GM13976 (cell line): Measurements from ENCODE around the gene TJP3.
A peak's percentile ranks its signal among the peaks of the same experiment; 100 is the strongest.

Source experiments
- DNase-seq: peaks from one replicate; pipeline ENCODE4 v3.0.0; 2012; ENCODE audit warnings: low spot score
- in situ Hi-C: fragments of 300-500 bp; cut with MboI; formaldehyde crosslinking; loops from one replicate; pipeline ENCODE4 v1.12.0; 2022; ENCODE audit warnings: low sequenced_read_pairs, mixed read lengths, inconsistent platforms; ENCODE audit not compliant: unreplicated experiment
- TF ChIP-seq, protein P1 (sequence below): IDR thresholded peaks from 2 replicates; pipeline ENCODE4 v1.5.1; 2012; ENCODE audit warnings: borderline replicate concordance, mild to moderate bottlenecking; ENCODE audit not compliant: insufficient read depth; ENCODE audit errors: extremely low read depth, missing control alignments, control extremely low read depth

Gene TJP3

DNA sequence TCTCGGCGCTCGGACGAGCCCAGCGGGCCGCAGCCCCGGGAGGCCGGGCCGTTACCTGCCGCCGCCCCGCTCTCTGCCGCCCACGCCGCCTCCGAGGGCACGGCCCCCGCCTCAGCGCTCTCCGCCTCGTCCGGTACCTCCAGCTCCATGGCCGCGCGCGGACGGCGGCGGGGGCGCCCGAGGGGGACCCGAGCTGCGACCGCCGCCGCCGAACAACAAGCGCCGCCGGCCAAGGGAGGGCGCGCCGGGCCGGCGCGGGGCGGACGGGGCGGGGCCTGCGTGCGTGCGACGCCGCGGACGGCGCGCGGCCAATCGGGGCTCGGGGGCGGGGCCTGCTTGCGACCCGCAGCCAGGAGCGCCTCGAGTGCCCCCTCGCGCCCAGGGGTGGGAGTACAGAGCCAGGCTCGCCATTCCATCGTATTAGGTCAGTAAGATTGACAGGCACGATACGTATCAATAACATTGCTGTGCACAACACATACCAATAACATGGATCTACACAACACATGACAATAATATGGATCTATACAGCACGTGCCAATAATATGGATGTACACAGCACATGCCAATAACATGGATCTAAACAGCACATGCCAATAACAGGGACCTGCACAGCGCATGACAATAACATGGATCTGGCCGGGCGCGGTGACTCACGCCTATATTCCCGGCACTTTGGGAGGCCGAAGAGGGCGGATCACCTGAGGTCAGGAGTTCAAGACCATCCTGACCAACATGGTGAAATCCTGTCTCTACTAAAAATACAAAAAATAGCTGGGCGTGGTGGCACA is 7.7 kb upstream of the TJP3 start, which contains the start of gene PIP5K1C:
TSS of gene PIP5K1C (minus strand) at position 227 of the 791 bp plus-strand sequence. CDS start at position 149, 78 bp downstream.
- in situ Hi-C loops = loop anchor here (10.0 kb wide), 1 partner anchor 46 kb away; no protein-coding TSS in a partner anchor
- TF ChIP-seq, protein P1, sequence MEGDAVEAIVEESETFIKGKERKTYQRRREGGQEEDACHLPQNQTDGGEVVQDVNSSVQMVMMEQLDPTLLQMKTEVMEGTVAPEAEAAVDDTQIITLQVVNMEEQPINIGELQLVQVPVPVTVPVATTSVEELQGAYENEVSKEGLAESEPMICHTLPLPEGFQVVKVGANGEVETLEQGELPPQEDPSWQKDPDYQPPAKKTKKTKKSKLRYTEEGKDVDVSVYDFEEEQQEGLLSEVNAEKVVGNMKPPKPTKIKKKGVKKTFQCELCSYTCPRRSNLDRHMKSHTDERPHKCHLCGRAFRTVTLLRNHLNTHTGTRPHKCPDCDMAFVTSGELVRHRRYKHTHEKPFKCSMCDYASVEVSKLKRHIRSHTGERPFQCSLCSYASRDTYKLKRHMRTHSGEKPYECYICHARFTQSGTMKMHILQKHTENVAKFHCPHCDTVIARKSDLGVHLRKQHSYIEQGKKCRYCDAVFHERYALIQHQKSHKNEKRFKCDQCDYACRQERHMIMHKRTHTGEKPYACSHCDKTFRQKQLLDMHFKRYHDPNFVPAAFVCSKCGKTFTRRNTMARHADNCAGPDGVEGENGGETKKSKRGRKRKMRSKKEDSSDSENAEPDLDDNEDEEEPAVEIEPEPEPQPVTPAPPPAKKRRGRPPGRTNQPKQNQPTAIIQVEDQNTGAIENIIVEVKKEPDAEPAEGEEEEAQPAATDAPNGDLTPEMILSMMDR = peak; percentile 90
- DNase-seq = peak; percentile 97

DNA sequence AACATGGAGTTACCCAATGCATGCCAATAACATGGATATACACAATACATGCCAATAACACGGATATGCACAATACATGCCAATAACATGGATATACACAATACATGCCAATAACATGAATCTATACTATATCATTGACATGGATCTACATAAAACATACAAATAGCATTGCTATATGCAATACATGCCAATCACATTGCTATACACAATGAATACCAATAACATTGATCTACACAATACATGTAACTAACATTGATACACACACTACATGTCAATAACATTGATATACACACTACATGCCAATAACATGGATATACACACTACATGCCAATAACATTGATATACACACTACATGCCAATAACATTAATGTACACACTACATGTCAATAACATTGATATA is 7.0 kb upstream of the TJP3 start:
- in situ Hi-C loops = loop anchor here (10.0 kb wide), 1 partner anchor 46 kb away; no protein-coding TSS in a partner anchor
- DNase-seq = no peak
- TF ChIP-seq, protein P1 = no peak

DNA sequence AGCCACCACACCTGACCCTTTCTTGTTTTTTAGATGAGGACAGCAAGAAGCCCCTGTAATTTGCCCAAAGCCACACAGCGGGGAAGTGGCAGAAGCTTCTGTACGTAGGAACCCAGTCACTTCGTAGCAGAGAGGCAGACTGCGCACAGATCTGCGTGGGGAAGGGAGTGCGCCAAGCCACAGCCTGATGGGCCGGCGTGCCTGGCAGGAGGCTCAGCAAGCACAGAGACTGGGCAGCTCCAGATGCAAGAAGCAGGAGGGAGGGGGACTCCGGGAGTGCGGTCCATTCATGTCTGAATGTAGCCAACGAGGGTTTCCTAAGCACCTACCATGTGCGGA is 347 bp upstream of the TJP3 start:
- no peak for DNase-seq
- in situ Hi-C loops = loop anchor here (10.0 kb wide), 1 partner anchor 53 kb away; no protein-coding TSS in a partner anchor
- TF ChIP-seq, protein P1 = no peak

DNA sequence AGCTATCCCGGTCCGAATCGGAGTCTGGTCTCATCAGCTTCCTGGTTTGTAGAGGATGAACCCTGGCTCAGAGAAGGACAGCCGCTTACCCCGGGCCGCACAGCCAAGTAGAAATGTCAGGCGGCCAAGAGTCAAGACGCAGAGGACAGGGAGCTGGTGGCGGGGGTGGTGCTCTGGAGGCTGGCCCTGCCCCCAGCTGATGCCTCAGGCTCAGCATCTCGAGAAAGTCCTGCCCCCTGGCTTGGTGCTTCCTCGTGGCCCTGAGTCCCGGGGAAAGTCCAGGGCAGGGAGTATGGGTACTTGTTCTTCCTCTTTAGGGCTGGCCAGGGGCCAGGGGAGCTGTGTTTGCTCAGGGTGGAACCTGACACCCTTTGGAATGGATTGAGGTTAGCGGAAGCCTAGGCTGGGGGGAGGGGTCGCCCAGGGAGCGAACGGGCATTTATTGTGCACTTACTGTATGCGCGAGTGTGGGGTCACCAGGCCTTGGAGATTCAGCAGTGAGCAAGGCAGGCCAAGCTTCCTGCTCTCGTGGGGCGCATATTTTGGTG is 2.2 kb downstream of the TJP3 start:
- TF ChIP-seq, protein P1 = no peak

DNA sequence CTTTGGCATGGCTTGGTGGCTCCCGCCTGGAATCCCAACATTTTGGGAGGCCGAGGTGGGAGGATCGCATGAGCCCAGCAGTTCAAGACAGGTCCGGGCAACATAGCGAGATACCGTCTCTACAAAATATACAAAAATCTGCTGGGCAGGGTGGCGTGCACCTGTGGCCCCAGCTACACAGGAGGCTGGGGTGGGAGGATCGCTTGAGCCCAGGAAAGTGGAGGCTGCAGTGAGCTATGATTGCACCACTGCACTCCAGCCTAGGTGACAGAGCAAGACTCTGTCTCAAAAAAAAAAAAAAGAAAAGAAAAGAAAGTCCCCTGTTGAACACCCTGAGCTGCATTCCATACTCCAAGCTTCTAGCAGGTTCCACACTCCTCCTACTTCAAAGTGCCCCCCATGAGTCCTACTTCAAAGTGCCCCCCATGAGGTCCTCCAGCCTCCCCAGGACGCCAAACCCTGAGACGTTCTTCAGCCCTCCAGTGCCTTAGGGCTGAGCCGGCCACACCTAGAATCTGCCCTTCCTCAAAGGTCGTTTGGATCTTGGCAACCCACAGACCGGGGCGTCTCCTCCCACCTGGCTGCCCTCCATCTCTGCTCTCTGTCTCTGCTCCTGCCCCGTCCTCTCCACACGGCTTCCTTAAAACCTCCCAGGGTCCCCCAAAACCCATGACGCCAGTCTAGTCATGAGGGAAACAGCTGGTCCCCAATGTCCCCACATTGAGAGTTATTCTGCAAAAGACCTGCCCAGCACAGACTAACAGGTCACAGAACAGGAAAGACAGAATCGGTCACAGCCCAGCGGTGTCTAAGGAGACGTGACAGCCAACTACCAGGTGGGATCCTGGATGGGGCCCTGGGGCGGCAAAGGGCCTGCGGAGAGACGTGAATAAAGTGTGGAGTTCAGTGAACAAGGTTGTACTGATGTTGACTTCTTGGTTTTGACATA is 4.8 kb downstream of the TJP3 start:
- no peak for DNase-seq
- in situ Hi-C loops = no loop called here
- TF ChIP-seq, protein P1 = no peak

More for the DNA sequence above, 2.2 kb downstream of the TJP3 start:
- DNase-seq = no peak
- in situ Hi-C loops = no loop called here

DNA sequence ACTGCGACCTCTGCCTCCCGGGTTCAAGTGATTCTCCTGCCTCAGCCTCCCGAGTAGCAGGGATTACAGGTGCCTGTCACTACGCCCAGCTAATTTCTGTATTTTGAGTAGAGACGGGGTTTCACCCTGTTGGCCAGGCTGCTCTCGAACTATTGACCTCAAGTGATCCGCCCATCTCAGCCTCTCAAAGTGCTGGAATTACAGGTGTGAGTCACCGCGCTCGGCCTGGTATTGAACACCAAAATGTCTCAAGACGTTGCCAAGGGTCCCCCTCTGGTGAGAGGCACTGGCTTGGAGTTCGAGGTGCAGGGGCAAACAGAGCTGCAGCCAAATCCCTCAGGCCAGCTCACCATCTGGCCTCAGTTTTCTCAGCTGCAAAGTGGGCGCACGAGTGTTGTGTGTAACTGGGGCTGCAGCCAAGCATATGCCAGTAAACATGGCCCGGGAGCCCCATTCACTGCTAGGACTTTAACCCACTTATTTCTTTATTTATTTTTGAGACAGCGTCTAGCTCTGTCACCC is 8.0 kb downstream of the TJP3 start:
- in situ Hi-C loops = no loop called here
- TF ChIP-seq, protein P1 = no peak
- DNase-seq = no peak
